ENCODE results near the gene IFNL2.

- TF ChIP-seq, protein P1, sequence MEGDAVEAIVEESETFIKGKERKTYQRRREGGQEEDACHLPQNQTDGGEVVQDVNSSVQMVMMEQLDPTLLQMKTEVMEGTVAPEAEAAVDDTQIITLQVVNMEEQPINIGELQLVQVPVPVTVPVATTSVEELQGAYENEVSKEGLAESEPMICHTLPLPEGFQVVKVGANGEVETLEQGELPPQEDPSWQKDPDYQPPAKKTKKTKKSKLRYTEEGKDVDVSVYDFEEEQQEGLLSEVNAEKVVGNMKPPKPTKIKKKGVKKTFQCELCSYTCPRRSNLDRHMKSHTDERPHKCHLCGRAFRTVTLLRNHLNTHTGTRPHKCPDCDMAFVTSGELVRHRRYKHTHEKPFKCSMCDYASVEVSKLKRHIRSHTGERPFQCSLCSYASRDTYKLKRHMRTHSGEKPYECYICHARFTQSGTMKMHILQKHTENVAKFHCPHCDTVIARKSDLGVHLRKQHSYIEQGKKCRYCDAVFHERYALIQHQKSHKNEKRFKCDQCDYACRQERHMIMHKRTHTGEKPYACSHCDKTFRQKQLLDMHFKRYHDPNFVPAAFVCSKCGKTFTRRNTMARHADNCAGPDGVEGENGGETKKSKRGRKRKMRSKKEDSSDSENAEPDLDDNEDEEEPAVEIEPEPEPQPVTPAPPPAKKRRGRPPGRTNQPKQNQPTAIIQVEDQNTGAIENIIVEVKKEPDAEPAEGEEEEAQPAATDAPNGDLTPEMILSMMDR (IDR thresholded peaks at IDR 0.05; ENCODE audit: low read length): no peak
- no peak for TF ChIP-seq EZH2 (IDR thresholded peaks at IDR 0.05; ENCODE audit: borderline replicate concordance, low read length)
Observed at GRCh38 chr19:39277598-39277997, 9.4 kb downstream of the IFNL2 start.
